ENCODE measurements around the gene OLFM1. TPM values are rescaled to one million over a fixed set of nuclear protein-coding genes. Genes with fewer than 3 reads are reported as not detected.

OLFM1 gene
- total RNA-seq, 4 donors from 2014 or later, result 12.1 to 31.4 (median 23.2) TPM

DNA sequence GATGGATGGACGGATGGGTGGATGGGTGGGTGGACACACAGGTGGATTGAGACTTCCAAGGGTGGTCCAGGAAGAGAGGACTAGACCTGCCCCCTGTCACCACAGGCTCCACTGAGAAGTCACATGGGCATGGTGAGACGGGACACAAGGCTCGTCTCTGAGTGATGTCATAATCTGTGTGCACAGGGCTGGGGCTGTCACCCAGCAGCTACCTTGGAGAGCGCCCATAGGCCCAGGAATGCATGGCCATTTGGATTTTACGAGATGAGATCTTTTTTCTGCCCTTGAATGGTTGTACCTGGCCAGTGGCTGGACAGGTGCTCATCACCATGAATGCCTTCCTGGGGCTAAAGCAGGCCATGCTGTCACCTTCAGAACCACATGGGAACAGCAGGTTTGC lies 3.1 kb downstream of the OLFM1 start:
- ATAC-seq (ENCODE audit: low FRiP score) (no peak), DNase-seq (ENCODE audit: low spot score) (no peak)
- TF ChIP-seq CTCF (IDR thresholded peaks at IDR 0.05), result no peak

GRCh38 chr9:135091545-135091944 lies 4.1 kb downstream of the OLFM1 start:
- ATAC-seq (ENCODE audit: low FRiP score), result no peak
- TF ChIP-seq CTCF (IDR thresholded peaks at IDR 0.05), result no peak
- no peak for DNase-seq (ENCODE audit: low spot score)

DNA sequence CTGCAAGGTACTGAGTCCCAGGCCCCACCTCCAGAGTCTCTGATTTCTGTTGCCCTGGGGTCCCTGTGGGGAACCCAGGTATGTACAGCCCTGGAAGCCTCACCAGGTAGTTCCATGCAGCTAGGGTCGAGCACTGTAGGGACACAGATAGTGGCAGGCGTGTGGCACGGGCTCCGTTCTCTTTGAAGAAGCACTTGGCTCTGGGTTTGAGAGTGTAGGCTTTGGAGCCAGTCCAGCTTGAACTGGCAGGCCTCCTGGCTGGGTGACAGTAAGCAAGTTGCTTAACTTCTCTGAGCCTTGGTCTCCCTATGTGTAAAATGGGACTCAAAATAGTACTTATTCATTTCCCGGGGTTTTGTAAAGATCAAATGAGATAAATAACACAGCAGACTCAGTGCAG lies 5.6 kb downstream of the OLFM1 start:
- DNase-seq (ENCODE audit: low spot score) (no peak), ATAC-seq (ENCODE audit: low FRiP score) (no peak)
- no peak for TF ChIP-seq CTCF (IDR thresholded peaks at IDR 0.05)

DNA sequence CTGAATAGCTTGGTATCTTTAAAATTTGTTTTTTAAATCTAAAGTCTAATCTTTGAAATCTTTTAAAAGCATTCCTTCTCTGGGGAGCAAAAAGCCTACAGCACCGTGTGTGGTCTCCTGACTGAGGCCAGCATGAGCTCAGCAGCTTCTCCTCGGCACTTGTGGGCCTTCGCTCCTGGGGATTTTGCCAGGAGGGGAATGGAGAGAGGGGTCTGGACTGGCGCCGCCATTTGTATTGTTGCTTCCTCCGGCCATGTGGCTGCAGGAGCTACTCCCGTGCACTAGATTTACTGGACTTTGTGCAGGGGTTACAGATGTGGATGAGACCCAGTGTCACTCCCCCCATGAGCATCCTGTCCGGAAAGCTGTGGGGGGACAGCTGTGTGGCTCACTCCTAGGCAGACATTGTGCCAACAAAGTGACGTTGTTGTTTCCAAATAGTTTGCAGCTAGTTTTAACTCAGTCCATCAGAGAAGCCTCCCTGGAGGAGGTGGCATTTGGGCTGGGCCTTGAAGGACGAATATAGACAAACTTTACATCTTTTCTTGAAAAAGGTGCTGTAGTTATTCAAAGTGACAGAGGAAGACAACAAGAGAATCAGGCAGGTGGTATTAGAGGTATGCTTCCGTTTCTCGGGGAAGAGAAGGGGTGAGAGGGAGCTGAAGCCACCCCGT lies 6.6 kb downstream of the OLFM1 start:
- ATAC-seq (ENCODE audit: low FRiP score), result no peak
- no peak for TF ChIP-seq CTCF (IDR thresholded peaks at IDR 0.05)
- no peak for DNase-seq (ENCODE audit: low spot score)

- no peak for DNase-seq (ENCODE audit: low spot score)
- no peak for ATAC-seq (ENCODE audit: low FRiP score)
- TF ChIP-seq CTCF (IDR thresholded peaks at IDR 0.05), result no peak
Observed at GRCh38 chr9:135095470-135096407, 8.3 kb downstream of the OLFM1 start.

DNA sequence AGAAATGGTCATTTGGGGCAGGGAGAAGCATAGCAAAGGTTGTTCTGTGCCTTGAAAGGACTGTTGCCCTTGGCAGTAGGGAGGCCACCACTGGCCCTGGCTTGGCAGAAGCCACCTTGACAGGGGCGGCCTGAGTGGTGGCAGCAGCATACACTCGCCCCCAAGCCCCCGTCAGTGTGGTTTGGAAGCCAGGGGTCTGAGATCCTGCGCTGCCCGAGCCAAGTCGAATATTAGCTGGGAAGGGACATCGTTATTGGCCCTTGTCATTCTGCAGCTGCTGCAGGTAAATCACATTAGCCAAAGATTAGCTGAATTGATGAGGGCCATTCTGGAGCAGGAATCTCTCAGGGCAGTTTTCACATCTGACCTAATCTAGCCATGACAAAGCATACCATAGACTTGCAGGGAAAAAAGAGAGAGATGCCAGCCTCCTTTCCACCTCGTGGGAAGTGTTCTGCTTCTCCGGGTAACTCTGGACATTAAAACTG lies 9.0 kb downstream of the OLFM1 start:
- no peak for TF ChIP-seq CTCF (IDR thresholded peaks at IDR 0.05)
- DNase-seq (ENCODE audit: low spot score) (no peak), ATAC-seq (ENCODE audit: low FRiP score) (no peak)
